ENCODE measurements around the gene EDAR. TPM values are rescaled to one million over a fixed set of nuclear protein-coding genes. Genes with fewer than 3 reads are reported as not detected.

The EDAR gene
- total and polyA plus RNA-seq, 2 of the 8 experiments (the other 6 are each of a cell fraction or from before 2014, with no cell fraction given): not detected

- H3K27me3 ChIP-seq (replicated peaks in 1 of 4; ENCODE audit: control insufficient read depth in 3 of 4, extremely low read depth in 1 of 4, insufficient read depth in 3 of 4, low read length in 3 of 4): no peaks in the 10 kb centered on the region
- POLR2A ChIA-PET (ENCODE audit: partially characterized antibody): no interaction called here
- H2BK120ac ChIP-seq (replicated peaks; ENCODE audit: low read depth, low read length): no peak overlapping the region
- no peak overlapping the region for H3K18ac ChIP-seq (ENCODE audit: extremely low read depth, low read length)
- H2BK15ac ChIP-seq (ENCODE audit: low read length): no peak overlapping the region
- H3K23me2 ChIP-seq (ENCODE audit: low read depth, low read length): peaks cover 4% of the 10 kb centered on the region; the same call in 1 of the 2 replicates
- no peak overlapping the region for H3K27ac ChIP-seq (ENCODE audit: low read depth, low read length)
- no peaks in the 10 kb centered on the region for H3K79me1 ChIP-seq (ENCODE audit: low read depth, low read length)
- no peak overlapping the region for H3K4ac ChIP-seq (replicated peaks; ENCODE audit: insufficient read length, low read depth, low read length)
- H3K23ac ChIP-seq (ENCODE audit: insufficient read length): no peak overlapping the region
- no peak overlapping the region for H2BK20ac ChIP-seq (ENCODE audit: low read length)
- FAIRE-seq (no peak), DNase-seq (ENCODE audit: low read depth in 1 of 2, low spot score in 2 of 2) (no peak)
- no peak overlapping the region for H3K14ac ChIP-seq (ENCODE audit: insufficient read length)
- H3K36me3 ChIP-seq (ENCODE audit: control insufficient read depth in 2 of 4, insufficient read depth in 4 of 4, low read length in 3 of 4): no peaks in the 10 kb centered on the region
- H3K79me2 ChIP-seq (ENCODE audit: control insufficient read depth in 1 of 2, insufficient read depth in 2 of 2, low read length in 2 of 2): no peaks in the 10 kb centered on the region
- no peak overlapping the region for H3K4me3 ChIP-seq (ENCODE audit: extremely low read depth in 1 of 4, insufficient read depth in 2 of 4, low read depth in 3 of 4, low read length in 4 of 4)
- H4K5ac ChIP-seq (ENCODE audit: insufficient read length, low read depth, low read length): no peak overlapping the region
- H3K9ac ChIP-seq (replicated peaks in 1 of 4; ENCODE audit: extremely low read depth in 1 of 4, low read depth in 3 of 4, low read length in 3 of 4): no peak overlapping the region
- H2BK12ac ChIP-seq (ENCODE audit: low read depth, low read length): no peak overlapping the region
- H3K9me3 ChIP-seq (ENCODE audit: insufficient read depth in 2 of 2, low read depth in 1 of 2, low read length in 1 of 2): peaks cover 8 to 15% of the 10 kb centered on the region in 2 experiments
- no peaks in the 10 kb centered on the region for H3K4me1 ChIP-seq (replicated peaks in 1 of 4; ENCODE audit: control insufficient read depth in 3 of 4, insufficient read depth in 4 of 4, low read length in 3 of 4)
- H4K20me1 ChIP-seq (replicated peaks in 1 of 2; ENCODE audit: control insufficient read depth in 1 of 2, insufficient read depth in 2 of 2, low read length in 2 of 2): no peaks in the 10 kb centered on the region
- no peak overlapping the region for H2AFZ ChIP-seq (ENCODE audit: low read length)
- CTCF ChIA-PET (ENCODE audit: partially characterized antibody): interaction anchor here (0.8 to 3.5 kb wide), 4 partner anchors 14 to 46 kb away, joined by 3 to 15 read pairs (median 7); no protein-coding TSS in a partner anchor
- no peak overlapping the region for H4K91ac ChIP-seq (replicated peaks; ENCODE audit: insufficient read length, low read length)
- H3K4me2 ChIP-seq (ENCODE audit: insufficient read depth in 1 of 2, low read depth in 2 of 2, low read length in 2 of 2): no peak overlapping the region
- WGBS, 2 experiments (ENCODE audit: extremely low coverage in 1 of 2, insufficient coverage in 1 of 2, insufficient read length in 1 of 2, insufficient replicate concordance in 2 of 2, low coverage in 1 of 2, low lambda C conversion rate in 2 of 2, missing lambda C conversion rate in 1 of 2): 93% methylated on average over 26 of the region's 34 CpGs; no CpG with 5 or more reads in 1 of the 2 experiments
- H4K8ac ChIP-seq (ENCODE audit: extremely low read depth, insufficient read depth, low read length): no peak overlapping the region
- H2BK5ac ChIP-seq (ENCODE audit: low read depth, low read length): no peak overlapping the region
- no peak overlapping the region for H2AK5ac ChIP-seq (ENCODE audit: low read depth, low read length)
- H3K56ac ChIP-seq (replicated peaks; ENCODE audit: insufficient read length, low read depth, low read length): no peak overlapping the region
- TF ChIP-seq MAX (IDR thresholded peaks at IDR 0.05): 0 out of 2 replicates have a peak, but pooled peaks have one; percentile 51
- no peak for TF ChIP-seq EGR1 (IDR thresholded peaks at IDR 0.05; ENCODE audit: borderline replicate concordance, low read depth, low read length)
- no peak for TF ChIP-seq CTBP2 (IDR thresholded peaks at IDR 0.05; ENCODE audit: borderline replicate concordance, insufficient read depth, insufficient read length, low read length)
- TF ChIP-seq HDAC2 (IDR thresholded peaks at IDR 0.05; ENCODE audit: borderline replicate concordance in 1 of 2, low read depth in 2 of 2, low read length in 2 of 2): no peak
- no peak for TF ChIP-seq CBX5 (IDR thresholded peaks at IDR 0.05; ENCODE audit: low read depth, low read length)
- no peak for TF ChIP-seq ATF3 (IDR thresholded peaks at IDR 0.05; ENCODE audit: insufficient read depth, low read depth, low read length)
- no peak for TF ChIP-seq ATF2 (IDR thresholded peaks at IDR 0.05; ENCODE audit: low read length)
- TF ChIP-seq NRF1 (IDR thresholded peaks at IDR 0.05; ENCODE audit: low read depth, low read length): no peak
- no peak for TF ChIP-seq SP2 (IDR thresholded peaks at IDR 0.05; ENCODE audit: low read length)
- no peak for TF ChIP-seq SRF (IDR thresholded peaks at IDR 0.05; ENCODE audit: low read depth, low read length)
Measured at GRCh38 chr2:108942231-108942825, 46.7 kb downstream of the EDAR start.

All from H1 (cell line).